Liver (tissue), 3 donors: ENCODE measurements around the gene PLCL1.

ENCODE experiments used
- EGR1 ChIP-seq, 2 donors: IDR thresholded peaks; 2 replicates each; pipeline ENCODE4 v1.6.1; 2016 to 2018; ENCODE audit warnings: antibody characterized with exemption in 2 of 2, low read depth in 2 of 2
- GABPA ChIP-seq, 2 donors: IDR thresholded peaks in 1 of 2; conservative IDR thresholded peaks in 1 of 2; 2 replicates each; pipeline ENCODE4 v1.6.1; 2016; ENCODE audit warnings: antibody characterized with exemption in 2 of 2, mild to moderate bottlenecking in 1 of 2, moderate library complexity in 1 of 2
- HNF4A ChIP-seq, 2 donors: conservative IDR thresholded peaks; 2 replicates each; pipeline ENCODE4 v1.6.1; 2016; ENCODE audit warnings: antibody characterized with exemption in 2 of 2, mild to moderate bottlenecking in 2 of 2
- HNF4G ChIP-seq: IDR thresholded peaks from 2 replicates; pipeline ENCODE4 v1.6.1; 2016; ENCODE audit warnings: antibody characterized with exemption
- JUND ChIP-seq, 2 donors: IDR thresholded peaks; 2 replicates each; pipeline ENCODE4 v1.6.1; 2016; ENCODE audit warnings: antibody characterized with exemption in 2 of 2
- RAD21 ChIP-seq, 2 donors: IDR thresholded peaks; 2 replicates each; pipeline ENCODE4 v1.6.1; 2016; ENCODE audit warnings: antibody characterized with exemption in 2 of 2, mild to moderate bottlenecking in 2 of 2
- RXRA ChIP-seq, 2 donors: IDR thresholded peaks; 2 replicates each; pipeline ENCODE4 v1.6.1; 2017 to 2018; ENCODE audit warnings: antibody characterized with exemption in 2 of 2, mild to moderate bottlenecking in 1 of 2
- TAF1 ChIP-seq: conservative IDR thresholded peaks from 2 replicates; pipeline ENCODE4 v1.6.1; 2016; ENCODE audit warnings: antibody characterized with exemption, mild to moderate bottlenecking
- YY1 ChIP-seq: IDR thresholded peaks from 2 replicates; pipeline ENCODE4 v1.6.1; 2016; ENCODE audit warnings: antibody characterized with exemption, mild to moderate bottlenecking
- TF ChIP-seq, protein P1 (sequence below): fragments of 150-350 bp; IDR thresholded peaks from 2 replicates; pipeline ENCODE4 v1.5.1; 2017; ENCODE audit warnings: improper control_type of control experiment, low read depth, low read length; ENCODE audit not compliant: missing input control
- TF ChIP-seq, protein P2 (sequence below): IDR thresholded peaks from 2 replicates; pipeline ENCODE4 v1.6.1; 2016; ENCODE audit warnings: antibody characterized with exemption, mild to moderate bottlenecking
- TF ChIP-seq, protein P3 (sequence below): IDR thresholded peaks from 2 replicates; pipeline ENCODE4 v1.6.1; 2016; ENCODE audit warnings: antibody characterized with exemption
- TF ChIP-seq, protein P4 (sequence below): IDR thresholded peaks from 2 replicates; pipeline ENCODE4 v1.6.1; 2016; ENCODE audit warnings: antibody characterized with exemption
- donor health status: healthy.
- donor health status: healthy.

DNA sequence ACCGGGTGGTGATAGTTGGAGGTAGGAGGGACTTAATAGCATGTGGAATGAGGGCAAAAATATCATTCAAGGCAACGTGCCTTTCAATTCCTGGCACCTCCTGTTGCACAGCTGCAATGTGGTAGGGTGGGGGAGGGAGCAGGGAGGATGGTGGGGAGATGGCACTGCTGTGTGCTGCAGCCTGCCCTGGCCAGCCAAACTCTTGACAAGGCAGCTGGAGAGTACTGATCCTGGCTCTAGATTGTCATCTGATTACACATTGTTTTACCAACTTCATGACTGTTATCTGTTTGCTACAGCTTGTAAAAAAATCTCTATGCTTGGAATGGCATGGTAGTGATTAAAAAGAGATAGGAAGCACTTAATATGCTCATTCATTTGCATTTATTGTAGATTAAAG lies 47.7 kb downstream of the PLCL1 start:
- TF ChIP-seq, protein P1, sequence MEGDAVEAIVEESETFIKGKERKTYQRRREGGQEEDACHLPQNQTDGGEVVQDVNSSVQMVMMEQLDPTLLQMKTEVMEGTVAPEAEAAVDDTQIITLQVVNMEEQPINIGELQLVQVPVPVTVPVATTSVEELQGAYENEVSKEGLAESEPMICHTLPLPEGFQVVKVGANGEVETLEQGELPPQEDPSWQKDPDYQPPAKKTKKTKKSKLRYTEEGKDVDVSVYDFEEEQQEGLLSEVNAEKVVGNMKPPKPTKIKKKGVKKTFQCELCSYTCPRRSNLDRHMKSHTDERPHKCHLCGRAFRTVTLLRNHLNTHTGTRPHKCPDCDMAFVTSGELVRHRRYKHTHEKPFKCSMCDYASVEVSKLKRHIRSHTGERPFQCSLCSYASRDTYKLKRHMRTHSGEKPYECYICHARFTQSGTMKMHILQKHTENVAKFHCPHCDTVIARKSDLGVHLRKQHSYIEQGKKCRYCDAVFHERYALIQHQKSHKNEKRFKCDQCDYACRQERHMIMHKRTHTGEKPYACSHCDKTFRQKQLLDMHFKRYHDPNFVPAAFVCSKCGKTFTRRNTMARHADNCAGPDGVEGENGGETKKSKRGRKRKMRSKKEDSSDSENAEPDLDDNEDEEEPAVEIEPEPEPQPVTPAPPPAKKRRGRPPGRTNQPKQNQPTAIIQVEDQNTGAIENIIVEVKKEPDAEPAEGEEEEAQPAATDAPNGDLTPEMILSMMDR = no peak
- TF ChIP-seq RAD21 (IDR thresholded peaks at IDR 0.05) (no peak), EGR1 (IDR thresholded peaks at IDR 0.05; ENCODE audit: low read depth in 2 of 2) (no peak), TAF1 (no peak), JUND (IDR thresholded peaks at IDR 0.05) (no peak), RXRA (IDR thresholded peaks at IDR 0.05) (no peak), HNF4G (no peak), YY1 (no peak), GABPA (IDR thresholded peaks at IDR 0.05 in 1 of 2, conservative IDR thresholded peaks at IDR 0.05 in 1 of 2) (no peak), HNF4A (conservative IDR thresholded peaks at IDR 0.05) (no peak)
- TF ChIP-seq, protein P2, sequence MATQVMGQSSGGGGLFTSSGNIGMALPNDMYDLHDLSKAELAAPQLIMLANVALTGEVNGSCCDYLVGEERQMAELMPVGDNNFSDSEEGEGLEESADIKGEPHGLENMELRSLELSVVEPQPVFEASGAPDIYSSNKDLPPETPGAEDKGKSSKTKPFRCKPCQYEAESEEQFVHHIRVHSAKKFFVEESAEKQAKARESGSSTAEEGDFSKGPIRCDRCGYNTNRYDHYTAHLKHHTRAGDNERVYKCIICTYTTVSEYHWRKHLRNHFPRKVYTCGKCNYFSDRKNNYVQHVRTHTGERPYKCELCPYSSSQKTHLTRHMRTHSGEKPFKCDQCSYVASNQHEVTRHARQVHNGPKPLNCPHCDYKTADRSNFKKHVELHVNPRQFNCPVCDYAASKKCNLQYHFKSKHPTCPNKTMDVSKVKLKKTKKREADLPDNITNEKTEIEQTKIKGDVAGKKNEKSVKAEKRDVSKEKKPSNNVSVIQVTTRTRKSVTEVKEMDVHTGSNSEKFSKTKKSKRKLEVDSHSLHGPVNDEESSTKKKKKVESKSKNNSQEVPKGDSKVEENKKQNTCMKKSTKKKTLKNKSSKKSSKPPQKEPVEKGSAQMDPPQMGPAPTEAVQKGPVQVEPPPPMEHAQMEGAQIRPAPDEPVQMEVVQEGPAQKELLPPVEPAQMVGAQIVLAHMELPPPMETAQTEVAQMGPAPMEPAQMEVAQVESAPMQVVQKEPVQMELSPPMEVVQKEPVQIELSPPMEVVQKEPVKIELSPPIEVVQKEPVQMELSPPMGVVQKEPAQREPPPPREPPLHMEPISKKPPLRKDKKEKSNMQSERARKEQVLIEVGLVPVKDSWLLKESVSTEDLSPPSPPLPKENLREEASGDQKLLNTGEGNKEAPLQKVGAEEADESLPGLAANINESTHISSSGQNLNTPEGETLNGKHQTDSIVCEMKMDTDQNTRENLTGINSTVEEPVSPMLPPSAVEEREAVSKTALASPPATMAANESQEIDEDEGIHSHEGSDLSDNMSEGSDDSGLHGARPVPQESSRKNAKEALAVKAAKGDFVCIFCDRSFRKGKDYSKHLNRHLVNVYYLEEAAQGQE = no peak
- TF ChIP-seq, protein P3, sequence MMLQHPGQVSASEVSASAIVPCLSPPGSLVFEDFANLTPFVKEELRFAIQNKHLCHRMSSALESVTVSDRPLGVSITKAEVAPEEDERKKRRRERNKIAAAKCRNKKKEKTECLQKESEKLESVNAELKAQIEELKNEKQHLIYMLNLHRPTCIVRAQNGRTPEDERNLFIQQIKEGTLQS = no peak
- TF ChIP-seq, protein P4, sequence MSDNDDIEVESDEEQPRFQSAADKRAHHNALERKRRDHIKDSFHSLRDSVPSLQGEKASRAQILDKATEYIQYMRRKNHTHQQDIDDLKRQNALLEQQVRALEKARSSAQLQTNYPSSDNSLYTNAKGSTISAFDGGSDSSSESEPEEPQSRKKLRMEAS = no peak
